Measurements from ENCODE around the gene GPX7.
"Not testable (repeated sequence)": the region's sequence is repeated elsewhere in the genome, so short reads cannot be mapped to it uniquely, and the experiment has no call there.

GPX7 gene

GRCh38 chr1:52601991-52602855 is at the start of gene GPX7:
TSS of gene GPX7 (plus strand) at chr1:52602371. CDS start at chr1:52602410, 39 bp downstream.
- no peak for DNase-seq

- DNase-seq, result peak; percentile 69
Measured at GRCh38 chr1:52552505-52553361, 49.4 kb upstream of the GPX7 start, which contains the start of gene TUT4. TSS of gene TUT4 (minus strand) at chr1:52553092. CDS start at chr1:52526280, 26,812 bp downstream.

- DNase-seq, result peak; percentile 67
Measured at GRCh38 chr1:52553362-52554266, 48.6 kb upstream of the GPX7 start.

GRCh38 chr1:52554267-52554640 is 47.9 kb upstream of the GPX7 start:
- DNase-seq, result no peak

- no peak for DNase-seq
Measured at GRCh38 chr1:52554756-52555155, 47.4 kb upstream of the GPX7 start.

- no peak for DNase-seq
Measured at GRCh38 chr1:52556641-52557360, 45.4 kb upstream of the GPX7 start.

GRCh38 chr1:52558941-52559340 is 43.2 kb upstream of the GPX7 start:
- peak; percentile 90 for DNase-seq

GRCh38 chr1:52559875-52560274 is 42.3 kb upstream of the GPX7 start:
- DNase-seq, result no peak

GRCh38 chr1:52562766-52563165 is 39.4 kb upstream of the GPX7 start:
- no peak for DNase-seq

GRCh38 chr1:52567943-52568342 is 34.2 kb upstream of the GPX7 start:
- DNase-seq, result no peak

GRCh38 chr1:52569449-52570210 is 32.5 kb upstream of the GPX7 start:
- DNase-seq, result no peak

- no peak for DNase-seq
Measured at GRCh38 chr1:52571783-52572182, 30.4 kb upstream of the GPX7 start.

- no peak for DNase-seq
Measured at GRCh38 chr1:52572387-52572786, 29.8 kb upstream of the GPX7 start.

- DNase-seq, result no peak
Measured at GRCh38 chr1:52574594-52574993, 27.6 kb upstream of the GPX7 start.

- no peak for DNase-seq
Measured at GRCh38 chr1:52576074-52576473, 26.1 kb upstream of the GPX7 start.

GRCh38 chr1:52578066-52578465 is 24.1 kb upstream of the GPX7 start:
- DNase-seq, result not testable (repeated sequence)

GRCh38 chr1:52579415-52579814 is 22.8 kb upstream of the GPX7 start:
- DNase-seq, result no peak

GRCh38 chr1:52580283-52580682 is 21.9 kb upstream of the GPX7 start:
- no peak for DNase-seq

GRCh38 chr1:52582116-52582696 is 20.0 kb upstream of the GPX7 start:
- DNase-seq, result no peak

GRCh38 chr1:52585474-52585873 is 16.7 kb upstream of the GPX7 start:
- no peak for DNase-seq

GRCh38 chr1:52588027-52588426 is 14.1 kb upstream of the GPX7 start:
- DNase-seq, result no peak

Measured in NCI-H2029 treated with DMSO at 0.1 percent for 48 hours (cell line).